MV-4-11 (cell line): ENCODE data around the gene KCNQ1.
"Not testable (repeated sequence)": the region's sequence is repeated elsewhere in the genome, so short reads cannot be mapped to it uniquely, and the experiment has no call there.

Experiments used
- DNase-seq: peaks from one replicate; lab custom pipeline; 2025; lab: John Stamatoyannopoulos, UW

The KCNQ1 gene

DNA sequence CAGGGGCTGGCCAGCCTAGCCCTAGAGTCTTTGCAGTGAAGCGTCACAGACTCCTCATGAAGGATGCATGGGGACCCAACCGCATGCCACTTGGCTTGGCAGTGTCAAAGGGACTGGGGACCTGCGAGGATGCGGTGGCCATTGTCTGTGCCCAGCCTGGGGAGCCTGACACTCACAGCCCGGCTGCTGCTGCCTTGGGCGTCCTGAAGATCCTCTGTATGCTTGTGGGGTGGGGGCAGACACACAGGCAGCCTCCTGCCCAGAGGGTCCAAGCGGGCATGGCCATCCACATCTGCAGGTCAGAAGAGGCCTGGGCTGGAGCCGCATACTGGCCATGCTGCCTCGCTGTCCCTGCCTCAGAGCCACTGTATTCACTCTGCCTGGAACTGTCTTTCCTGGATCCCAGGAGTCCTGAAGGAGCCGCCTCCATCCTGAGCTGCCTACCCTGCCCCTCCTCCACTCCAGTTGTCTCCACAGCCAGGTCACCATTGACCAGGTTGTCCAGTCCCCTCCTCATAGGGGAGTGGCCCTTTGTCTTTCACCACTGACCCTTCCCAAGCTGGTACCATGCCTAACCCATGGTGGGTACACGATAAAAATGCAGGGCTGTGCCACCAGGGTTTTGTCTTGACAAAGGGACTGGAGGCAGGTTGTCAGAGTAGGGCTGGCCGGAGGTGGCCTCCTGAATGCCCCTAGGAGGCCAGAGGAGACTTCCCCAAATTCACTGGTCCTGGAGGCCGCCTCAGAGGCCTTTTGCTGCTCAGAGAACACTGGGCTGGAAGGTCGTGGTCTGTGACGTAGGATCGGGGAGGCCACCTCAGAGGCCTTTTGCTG, 148.0 kb downstream of the KCNQ1 start:
- no peak for DNase-seq

DNA sequence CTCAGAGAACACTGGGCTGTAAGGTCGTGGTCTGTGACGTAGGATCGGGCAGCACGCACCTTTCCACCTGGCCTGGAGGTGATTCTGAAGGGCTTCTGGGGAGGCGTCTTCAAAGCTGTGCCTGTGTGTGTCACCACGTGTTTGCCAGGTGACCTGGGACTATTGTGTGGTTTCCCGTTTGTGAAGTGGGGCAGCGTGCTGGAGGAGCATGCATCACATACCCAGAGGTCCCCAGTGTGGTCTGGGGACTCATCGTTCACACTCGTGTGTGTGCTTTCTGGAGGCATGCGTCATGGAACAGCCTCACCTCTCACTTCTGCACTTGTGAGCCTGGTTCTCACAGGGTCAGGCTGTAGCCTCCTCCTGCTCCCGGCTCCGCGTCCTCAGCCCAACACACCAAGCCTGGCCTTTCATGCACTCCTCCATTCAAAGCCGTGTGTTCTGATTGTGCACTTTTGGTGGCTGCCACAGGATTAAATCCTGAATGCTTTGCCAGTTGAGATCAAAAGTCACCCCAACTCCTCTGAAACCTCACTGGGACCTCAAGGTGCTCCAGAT, 148.7 kb downstream of the KCNQ1 start:
- DNase-seq, result no peak

DNA sequence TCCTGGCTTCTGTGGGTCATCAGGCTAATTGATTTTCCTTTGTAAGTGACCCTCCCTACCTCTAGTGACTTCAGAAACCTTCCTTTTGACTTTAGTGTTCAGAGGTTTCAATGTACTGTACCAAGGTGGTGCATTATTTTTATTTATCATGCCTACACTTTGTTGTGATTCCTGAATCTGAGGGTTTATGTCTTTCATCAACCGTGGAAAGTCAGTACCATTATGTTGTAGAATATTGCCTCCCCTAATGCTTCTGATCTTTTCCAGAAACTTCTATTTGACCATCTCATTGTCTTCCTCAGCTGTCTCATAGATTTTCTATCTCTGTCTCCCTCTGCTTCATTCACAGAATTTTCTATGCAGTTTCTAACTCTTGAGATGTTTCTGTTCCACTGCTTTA, 149.5 kb downstream of the KCNQ1 start:
- no peak for DNase-seq

DNA sequence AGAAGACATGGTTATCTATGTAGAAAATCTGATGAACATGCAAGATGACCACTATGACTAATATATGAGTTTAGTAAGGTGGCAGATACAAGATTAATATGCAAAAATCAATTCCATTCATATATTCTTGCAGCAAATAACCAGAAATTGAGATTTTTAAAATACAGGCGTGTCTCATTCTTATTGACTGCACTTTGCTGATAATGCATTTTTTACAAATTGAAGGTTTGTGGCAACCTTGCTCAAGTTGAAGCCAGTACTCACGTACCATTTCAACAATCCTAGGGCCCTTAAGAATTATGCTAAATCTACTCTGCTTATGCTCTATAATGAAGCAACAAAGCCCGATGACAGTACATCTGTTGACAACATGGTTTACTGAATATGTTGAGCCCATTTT, 150.4 kb downstream of the KCNQ1 start:
- DNase-seq, result no peak

DNA sequence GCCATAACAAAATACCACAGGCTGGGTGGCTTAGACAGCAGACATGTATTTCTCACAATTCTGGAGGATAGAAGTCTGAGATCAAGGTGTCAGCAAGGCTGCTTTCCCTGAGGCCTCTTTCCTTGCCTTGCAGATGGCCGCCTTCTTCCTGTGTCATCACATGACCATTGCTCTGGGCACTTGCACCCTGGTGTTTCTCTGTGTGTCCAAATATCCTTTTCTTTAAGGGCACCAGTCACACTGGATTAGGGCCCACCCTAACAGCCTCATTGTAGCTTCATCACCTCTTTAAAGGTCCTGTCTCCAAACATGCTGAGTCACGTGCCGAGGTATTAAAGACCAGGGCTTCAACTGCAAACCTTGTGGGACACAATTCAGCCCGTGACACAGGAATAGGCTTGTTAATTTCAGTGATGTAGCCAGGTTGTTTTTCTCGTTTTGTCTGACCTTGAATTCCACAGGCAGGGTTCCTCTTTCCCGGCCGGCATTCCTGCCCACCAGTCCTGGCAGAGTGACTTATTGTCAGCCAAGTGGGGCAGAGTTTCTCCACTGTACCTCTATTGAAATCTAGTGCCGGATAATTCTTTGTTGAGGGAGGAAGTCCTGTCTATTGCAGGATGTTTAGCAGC, 154.9 kb downstream of the KCNQ1 start:
- no peak for DNase-seq

DNA sequence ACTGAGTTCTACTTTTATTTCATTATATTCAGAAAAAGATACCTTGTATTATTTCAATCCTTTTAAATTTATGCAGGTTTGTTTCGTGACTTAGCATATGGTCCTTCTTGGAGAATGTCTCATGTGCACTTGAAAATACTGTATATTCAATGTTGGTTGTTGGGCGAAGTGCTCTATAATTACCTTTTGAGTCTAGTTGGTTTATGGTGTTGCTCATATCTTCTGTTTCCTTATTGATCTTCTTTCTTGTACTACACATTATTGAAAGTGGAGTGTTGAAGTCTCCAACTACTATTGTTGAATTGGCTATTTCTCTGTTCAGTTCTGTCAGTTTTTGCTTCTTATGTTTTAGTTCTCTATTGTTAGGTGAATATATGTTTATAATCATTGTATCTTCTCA, 164.5 kb downstream of the KCNQ1 start:
- no peak for DNase-seq

DNA sequence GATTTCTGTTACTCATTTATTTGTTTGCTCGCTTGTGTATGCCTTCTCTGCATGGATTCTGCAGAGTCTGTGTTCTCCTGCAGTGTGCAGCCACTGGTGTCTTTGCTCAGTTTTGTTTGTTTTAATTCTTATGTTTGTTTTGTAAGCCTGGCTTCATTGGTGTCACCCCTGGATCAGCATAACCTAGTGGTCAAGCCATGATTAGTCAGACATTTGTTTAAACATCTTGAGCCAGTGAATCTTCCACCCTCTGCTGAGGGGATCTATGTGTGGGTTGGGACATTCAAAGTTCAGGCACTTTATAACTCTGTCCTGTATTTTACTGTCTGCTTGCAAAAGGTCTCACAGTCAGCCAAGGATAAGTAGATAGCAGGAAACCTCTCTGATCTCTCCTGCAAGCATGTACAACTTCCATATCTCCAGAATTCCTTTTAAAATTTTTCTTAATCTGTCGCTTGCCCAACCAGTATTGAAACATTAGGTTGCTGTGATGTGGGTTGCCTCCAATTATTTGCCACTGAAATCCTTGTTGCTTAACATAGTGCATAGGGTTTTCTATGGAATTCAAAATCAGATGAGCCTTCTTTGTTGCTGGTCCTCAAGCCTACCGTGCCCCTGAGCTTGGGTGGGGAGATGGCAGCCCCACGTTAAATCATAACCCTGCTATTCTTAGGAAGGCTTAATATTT, 168.2 kb downstream of the KCNQ1 start:
- no peak for DNase-seq

DNA sequence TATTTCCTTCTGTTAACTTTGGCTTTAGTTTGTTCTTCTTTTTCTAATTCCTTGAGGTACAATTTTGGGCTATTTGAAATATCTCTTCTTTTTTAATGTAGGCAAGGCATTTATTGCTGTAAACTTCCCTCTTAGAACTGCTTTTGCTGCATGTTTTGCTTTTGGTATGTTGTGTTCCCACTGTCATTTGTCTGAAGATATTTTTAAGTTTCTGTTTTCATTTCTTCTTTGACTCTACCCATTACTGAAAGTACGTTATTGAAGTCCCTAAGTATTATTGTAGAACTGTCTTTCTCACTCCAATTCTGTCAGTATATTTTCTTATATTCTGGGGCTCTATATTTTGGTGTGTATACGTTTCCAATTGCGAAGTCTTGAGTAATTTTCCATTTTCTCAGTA, 177.1 kb downstream of the KCNQ1 start:
- DNase-seq, result no peak

DNA sequence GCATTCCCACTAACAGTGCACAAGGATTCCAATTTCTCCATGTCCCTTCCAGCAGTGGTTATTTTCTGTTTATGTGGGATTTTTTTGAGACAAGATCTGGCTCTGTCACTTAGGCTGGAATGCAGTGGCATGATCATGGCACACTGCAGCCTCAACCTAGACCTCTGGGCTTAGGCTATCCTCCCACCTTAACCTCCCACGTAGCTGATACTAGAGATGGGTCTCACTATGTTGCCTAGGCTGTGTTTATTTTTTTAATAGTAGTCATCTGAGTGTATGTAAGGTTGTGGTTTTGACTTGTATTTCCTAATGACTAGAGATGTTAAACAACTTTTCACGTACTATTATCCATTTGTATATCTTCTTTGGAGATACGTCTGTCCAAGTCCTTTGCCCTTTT, 180.4 kb downstream of the KCNQ1 start:
- no peak for DNase-seq

DNA sequence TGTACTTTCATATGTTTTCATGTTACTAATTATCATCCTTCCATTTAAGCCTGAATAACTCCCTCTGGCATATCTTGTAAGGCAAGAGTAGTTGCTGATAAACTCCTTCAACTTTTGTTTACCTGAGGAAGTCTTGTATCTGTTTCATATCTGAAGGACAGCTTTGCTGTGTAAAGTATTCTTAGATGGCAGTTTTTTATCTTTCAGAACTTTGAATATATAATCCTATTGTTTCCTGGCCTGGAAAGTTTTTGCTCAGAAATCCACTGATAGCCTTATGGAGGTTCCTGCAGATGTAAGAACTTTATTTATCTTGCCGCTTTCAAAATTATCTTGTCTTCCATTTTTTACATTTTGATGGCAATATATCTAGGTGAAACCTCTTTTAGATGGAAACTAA, 185.9 kb downstream of the KCNQ1 start:
- no peak for DNase-seq

DNA sequence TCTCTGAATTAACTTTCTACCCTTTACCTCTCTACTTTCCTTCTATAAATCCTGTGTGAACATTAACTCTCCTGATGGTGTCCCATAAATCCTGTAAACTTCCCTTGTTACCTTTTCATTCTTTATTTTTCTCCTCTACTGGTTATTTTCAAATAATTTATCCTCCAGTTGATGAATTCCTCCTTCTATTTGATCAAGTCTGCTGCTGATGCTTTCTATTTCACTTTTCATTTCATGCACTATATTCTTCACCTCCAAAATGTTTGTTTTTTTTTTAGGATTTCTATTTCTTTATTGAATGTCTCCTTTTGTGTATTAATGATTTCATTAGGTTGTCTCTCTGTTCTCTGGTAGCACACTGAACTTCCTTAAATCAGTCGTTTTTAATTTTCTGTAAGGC, 186.4 kb downstream of the KCNQ1 start:
- DNase-seq, result no peak

DNA sequence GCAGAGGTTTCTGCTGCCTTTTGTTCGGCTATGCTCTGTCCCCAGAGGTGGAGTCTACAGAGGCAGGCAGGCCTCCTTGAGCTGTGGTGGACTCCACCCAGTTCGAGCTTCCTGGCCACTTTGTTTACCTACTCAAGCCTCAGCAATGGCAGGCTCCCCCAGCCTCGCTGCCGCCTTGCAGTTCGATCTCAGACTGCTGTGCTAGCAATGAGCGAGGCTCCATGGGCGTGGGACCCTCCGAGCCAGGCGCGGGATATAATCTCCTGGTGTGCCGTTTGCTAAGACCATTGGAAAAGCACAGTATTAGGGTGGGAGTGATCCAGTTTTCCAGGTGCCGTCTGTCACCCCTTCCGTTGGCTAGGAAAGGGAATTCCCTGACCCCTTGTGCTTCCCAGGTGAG, 195.0 kb downstream of the KCNQ1 start:
- DNase-seq, result not testable (repeated sequence)

DNA sequence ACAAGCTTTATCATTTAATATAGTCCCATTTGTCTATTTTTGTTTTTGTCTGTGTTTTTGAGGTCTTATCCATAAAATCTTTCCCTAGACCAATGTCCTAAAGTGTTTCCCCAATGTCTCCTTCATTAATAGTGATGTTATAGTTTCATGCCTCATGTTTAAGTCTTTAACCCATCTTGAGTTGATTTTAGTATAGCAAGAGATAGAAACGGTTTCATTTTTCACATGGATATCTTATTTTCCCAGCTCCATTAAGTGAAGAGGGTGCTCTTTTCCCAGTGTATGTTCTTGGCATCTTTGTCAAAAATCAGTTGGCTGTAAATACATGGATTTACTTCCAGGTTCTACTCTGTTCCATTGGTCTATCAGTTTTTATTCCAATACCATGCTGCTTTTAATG, 196.8 kb downstream of the KCNQ1 start:
- no peak for DNase-seq

DNA sequence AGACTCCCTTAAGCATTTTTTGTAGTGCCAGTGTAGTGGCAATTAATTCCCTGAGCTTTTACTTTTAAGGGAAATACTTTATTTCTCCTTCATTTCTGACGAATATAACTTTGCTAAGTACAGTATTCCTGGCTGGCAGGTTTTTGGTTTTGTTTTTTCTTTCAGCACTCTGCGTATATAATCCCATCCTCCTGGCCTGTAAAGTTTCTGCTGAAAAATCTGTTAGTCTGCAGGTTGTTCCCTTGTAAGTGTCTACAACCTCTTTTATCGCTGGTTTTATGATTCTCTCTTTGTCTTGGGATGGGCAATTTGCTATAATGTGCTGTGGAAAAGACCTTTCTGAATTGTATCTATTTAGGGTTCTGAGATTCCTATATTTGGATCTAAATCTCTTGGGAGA, 198.9 kb downstream of the KCNQ1 start:
- DNase-seq, result no peak

DNA sequence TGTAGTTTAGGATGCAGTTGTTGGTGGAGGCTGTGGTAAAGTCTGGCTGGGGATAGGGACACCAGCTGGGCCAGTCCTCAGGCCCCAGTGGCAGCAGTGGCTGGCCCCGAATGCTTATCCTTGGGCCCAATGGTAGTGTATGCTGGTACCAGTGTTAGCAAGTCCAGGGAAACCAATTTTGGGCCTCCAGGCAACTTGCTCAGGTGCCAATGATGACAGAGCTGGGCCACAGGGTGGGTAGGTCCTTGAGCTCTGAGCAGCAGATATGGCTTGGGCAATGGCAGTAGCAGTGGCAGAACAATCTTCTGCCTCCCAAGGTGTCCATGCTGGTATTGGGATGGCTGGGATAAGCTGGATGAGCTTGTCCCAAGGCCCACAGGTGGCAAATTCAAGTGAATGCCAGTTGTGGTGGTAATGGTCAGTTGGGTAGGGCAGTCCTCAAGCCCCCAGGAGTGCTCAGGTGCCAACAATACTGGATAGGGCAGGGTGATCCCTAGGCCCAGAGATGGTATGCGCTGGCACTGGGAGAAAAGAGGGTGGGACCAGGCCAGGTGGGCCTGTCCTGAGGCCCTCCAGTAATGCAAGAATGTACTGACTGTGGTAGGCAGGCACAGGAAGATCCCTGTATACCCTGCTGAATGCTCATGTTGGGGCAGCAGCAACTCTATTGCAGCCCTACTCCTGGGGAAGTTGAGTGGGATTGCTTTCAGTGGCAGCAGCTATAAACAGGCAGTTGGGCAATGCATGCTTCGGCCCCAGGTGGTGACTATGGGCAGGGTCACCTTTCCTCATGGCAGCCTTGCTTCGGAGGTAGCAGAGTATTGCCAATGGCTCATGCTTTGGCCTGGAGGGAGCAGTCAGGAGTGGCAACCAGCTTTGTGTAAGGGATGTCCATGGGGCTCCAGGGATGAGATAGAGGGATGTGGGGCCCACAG, 200.3 kb downstream of the KCNQ1 start:
- DNase-seq, result no peak

DNA sequence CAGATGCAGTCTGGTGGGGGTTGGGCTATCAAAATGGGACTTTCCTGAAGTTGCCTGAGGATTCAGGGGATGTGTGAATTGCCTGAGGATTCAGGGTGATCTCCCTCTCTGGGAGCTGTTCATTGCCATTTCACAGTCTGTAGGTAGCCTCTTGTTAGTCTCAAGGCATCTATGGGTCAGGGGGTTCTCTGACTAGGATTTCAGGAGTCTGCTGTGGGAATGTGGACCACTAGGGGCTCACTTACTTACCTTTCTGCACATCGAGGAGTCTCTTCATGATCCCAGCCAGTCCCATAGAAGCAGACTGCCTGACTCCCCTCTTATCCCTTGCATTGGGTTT, 200.9 kb downstream of the KCNQ1 start:
- no peak for DNase-seq

DNA sequence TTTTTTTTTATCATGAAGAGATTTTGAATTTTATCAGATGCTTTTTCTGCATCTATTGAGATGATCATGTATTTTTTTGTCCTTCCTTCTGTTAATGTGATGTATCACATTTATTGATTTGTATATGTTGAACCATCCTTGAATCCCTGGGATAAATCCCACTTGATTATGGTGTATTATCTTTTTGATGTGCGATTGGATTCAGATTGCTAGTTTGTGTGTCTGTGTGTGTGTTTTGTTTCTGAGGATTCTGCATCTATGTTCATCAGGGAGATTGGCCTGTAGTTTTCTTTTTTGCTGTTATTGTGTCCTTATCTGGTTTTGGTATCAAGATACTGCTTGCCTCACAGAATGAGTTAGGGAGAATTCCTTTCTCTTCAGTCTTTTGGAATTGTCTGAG, 202.4 kb downstream of the KCNQ1 start:
- no peak for DNase-seq

DNA sequence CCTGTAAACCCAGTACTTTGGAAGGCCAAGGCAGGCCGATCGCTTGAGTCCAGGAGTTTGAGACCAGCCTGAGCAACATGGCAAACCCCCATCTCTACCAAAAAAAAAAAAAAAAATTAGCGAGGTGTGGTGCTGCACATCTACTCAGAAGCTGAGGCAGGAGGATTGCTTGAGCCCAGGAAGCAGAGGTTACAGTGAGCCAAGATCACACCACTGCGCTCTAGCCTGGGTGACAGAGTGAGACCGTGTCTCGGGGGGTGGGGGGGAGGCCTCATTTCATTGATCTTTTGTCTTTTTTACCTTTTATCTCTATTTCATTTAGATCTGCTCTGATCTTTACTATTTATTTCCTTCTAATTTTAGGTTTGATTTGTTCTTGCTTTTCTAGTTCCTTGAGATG, 203.1 kb downstream of the KCNQ1 start:
- DNase-seq, result no peak

DNA sequence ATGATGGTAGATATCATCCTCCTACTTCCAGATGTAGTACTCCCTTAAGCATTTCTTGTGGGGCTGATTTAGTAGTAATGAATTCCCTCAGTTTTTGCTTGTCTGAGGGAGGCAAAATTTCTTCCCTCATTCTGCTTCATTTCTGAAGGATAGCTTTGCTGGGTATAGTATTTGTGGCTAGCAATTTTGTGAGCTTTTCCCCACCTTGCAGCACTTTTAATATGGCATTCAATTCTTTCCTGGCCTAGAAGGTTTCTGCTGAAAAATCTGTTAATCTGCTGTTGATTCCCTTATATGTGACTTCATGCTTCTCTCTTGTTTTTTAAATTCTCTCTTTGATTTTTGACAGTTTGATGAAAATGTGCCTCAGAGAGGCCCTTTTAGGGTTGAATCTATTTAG, 204.6 kb downstream of the KCNQ1 start:
- DNase-seq, result no peak

DNA sequence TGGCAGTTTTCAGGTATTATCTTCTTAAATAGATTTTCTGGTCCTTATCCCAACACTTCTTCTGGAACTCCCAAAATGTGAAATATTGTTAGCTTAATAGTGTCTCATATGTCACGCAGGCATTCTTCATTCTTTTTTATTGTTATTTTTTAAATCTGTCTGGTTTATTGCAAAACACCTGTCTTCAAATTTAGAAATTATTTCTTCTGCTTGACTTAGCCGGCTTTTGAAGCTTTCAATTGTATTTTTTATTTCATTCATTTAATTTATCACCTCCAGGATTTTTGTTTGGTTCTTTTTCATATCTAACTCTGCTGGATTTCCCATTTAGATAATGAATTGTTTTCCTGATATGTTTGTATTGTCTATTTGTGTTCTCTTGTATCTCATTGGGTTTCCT, 205.0 kb downstream of the KCNQ1 start:
- no peak for DNase-seq

DNA sequence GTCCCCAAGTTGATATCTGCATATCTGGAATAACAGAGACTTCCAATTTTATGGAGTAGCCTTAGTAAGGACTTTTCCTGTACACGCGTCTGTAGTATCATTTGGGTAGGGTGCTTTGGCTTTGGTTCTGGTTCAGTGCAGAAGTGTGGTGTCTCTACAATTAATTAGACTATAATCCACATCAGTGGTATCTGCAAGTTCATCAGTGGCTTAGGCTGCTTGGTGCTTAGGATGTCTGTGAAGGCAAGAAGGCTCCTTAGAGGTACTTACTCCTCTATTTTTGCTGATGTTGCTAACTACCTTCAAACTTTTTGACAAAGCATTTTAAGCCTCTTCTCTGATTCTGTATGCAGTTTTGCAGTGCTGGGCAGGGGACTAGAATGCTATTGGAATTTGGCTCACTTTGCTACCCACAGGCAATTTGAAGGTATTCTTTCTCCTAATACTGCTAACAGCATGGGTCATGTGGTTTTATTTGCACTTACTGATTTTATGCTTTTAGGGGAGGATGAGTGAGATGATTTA, 205.6 kb downstream of the KCNQ1 start:
- no peak for DNase-seq
